Embryonic facial prominence (tissue), 1 donor: Measurements from ENCODE around the gene PIP5KL1.

Experiments used
- DNase-seq: peaks from one replicate; pipeline ENCODE4 v3.0.0-alpha.2; 2016; ENCODE audit errors: extremely low spot score

Gene PIP5KL1

GRCh38 chr9:127968042-127968441 lies 37.5 kb upstream of the PIP5KL1 start:
- DNase-seq: no peak

- no peak for DNase-seq
Observed at GRCh38 chr9:127967151-127967809, 36.7 kb upstream of the PIP5KL1 start.

GRCh38 chr9:127966416-127967150 lies 36.0 kb upstream of the PIP5KL1 start:
- no peak for DNase-seq

GRCh38 chr9:127965953-127966352 lies 35.4 kb upstream of the PIP5KL1 start:
- no peak for DNase-seq

GRCh38 chr9:127963359-127964064 lies 32.9 kb upstream of the PIP5KL1 start:
- no peak for DNase-seq

GRCh38 chr9:127963041-127963358 lies 32.4 kb upstream of the PIP5KL1 start:
- no peak for DNase-seq

GRCh38 chr9:127962278-127962677 lies 31.7 kb upstream of the PIP5KL1 start:
- no peak for DNase-seq

- no peak for DNase-seq
Observed at GRCh38 chr9:127961613-127962155, 31.1 kb upstream of the PIP5KL1 start.

- DNase-seq: no peak
Observed at GRCh38 chr9:127961155-127961490, 30.5 kb upstream of the PIP5KL1 start.

- DNase-seq: no peak
Observed at GRCh38 chr9:127960410-127961154, 30.0 kb upstream of the PIP5KL1 start.

GRCh38 chr9:127959841-127960409 lies 29.3 kb upstream of the PIP5KL1 start:
- DNase-seq: no peak

GRCh38 chr9:127959398-127959797 lies 28.8 kb upstream of the PIP5KL1 start:
- DNase-seq: no peak

- no peak for DNase-seq
Observed at GRCh38 chr9:127958728-127959127, 28.2 kb upstream of the PIP5KL1 start.

- DNase-seq: no peak
Observed at GRCh38 chr9:127955294-127956015, 24.9 kb upstream of the PIP5KL1 start.

- DNase-seq: no peak
Observed at GRCh38 chr9:127954831-127955293, 24.3 kb upstream of the PIP5KL1 start.

GRCh38 chr9:127953768-127954505 lies 23.4 kb upstream of the PIP5KL1 start:
- no peak for DNase-seq

- no peak for DNase-seq
Observed at GRCh38 chr9:127953154-127953553, 22.6 kb upstream of the PIP5KL1 start.

- DNase-seq: no peak
Observed at GRCh38 chr9:127950513-127951289, 20.1 kb upstream of the PIP5KL1 start.

GRCh38 chr9:127949827-127950512 lies 19.4 kb upstream of the PIP5KL1 start:
- DNase-seq: no peak
